IMR-90 (cell line): ENCODE measurements around the gene ARMH3. TPM values are rescaled to one million over a fixed set of nuclear protein-coding genes. Genes with fewer than 3 reads are reported as not detected.

ENCODE experiments used
- ATAC-seq: fragments of 200-7000 bp; cut with Tn5 transposase; 2 replicates; pipeline ENCODE4 v1.9.1; 2020; ENCODE audit warnings: low read depth, mild to moderate bottlenecking, moderate library complexity
- BruUV-seq: library from RNA; stranded (reverse); fragments of 400-500 nt; replicated peaks from 2 replicates; lab custom pipeline; 2021; lab: Mats Ljungman, UMichigan
- CTCF ChIA-PET: fragments of 300-600 bp; formaldehyde crosslinking; extraction: SDS; loops from one replicate; lab custom pipeline; 2021; ENCODE audit warnings: antibody characterized with exemption; lab: Yijun Ruan, JAX
- POLR2A ChIA-PET: fragments of 300-600 bp; sonication (Branson Sonifier 250); formaldehyde crosslinking; loops from one replicate; lab custom pipeline; 2022; ENCODE audit warnings: antibody characterized with exemption; ENCODE audit not compliant: unreplicated experiment; lab: Charles Lee
- DNase-seq: peaks from one replicate; pipeline ENCODE4 v3.0.0; 2013
- H2AFZ ChIP-seq: replicated peaks from 2 replicates; pipeline ENCODE3; 2013; ENCODE audit warnings: low read length, mild to moderate bottlenecking; ENCODE audit not compliant: poor library complexity
- H2AK5ac ChIP-seq: 2 replicates; pipeline ENCODE4 v1.6.1; 2013; ENCODE audit warnings: low read depth, low read length, inconsistent platforms
- H2AK9ac ChIP-seq: replicated peaks from 2 replicates; pipeline ENCODE3; 2013; ENCODE audit warnings: mild to moderate bottlenecking, low read depth, low read length, moderate library complexity; ENCODE audit not compliant: poor library complexity
- H2BK120ac ChIP-seq: 2 replicates; pipeline ENCODE4 v1.6.1; 2013; ENCODE audit warnings: low read depth, low read length, inconsistent platforms
- H2BK15ac ChIP-seq: 3 replicates; pipeline ENCODE4 v1.6.1; 2013; ENCODE audit warnings: low read depth, low read length, inconsistent platforms
- H2BK20ac ChIP-seq: 2 replicates; pipeline ENCODE4 v1.6.1; 2013; ENCODE audit warnings: low read depth, mild to moderate bottlenecking, inconsistent platforms, low read length, moderate library complexity
- H2BK5ac ChIP-seq: 2 replicates; pipeline ENCODE4 v1.6.1; 2013; ENCODE audit warnings: mild to moderate bottlenecking, low read depth, low read length, inconsistent platforms; ENCODE audit not compliant: poor library complexity, severe bottlenecking
- H3K14ac ChIP-seq: replicated peaks from 2 replicates; pipeline ENCODE4 v1.6.1; 2013; ENCODE audit warnings: low read depth, low read length, inconsistent platforms
- H3K18ac ChIP-seq: 2 replicates; pipeline ENCODE4 v1.6.1; 2013; ENCODE audit warnings: low read depth, low read length, control low read depth
- H3K23ac ChIP-seq: 2 replicates; pipeline ENCODE4 v1.6.1; 2013; ENCODE audit warnings: low read depth, low read length, inconsistent platforms
- H3K27ac ChIP-seq: 2 replicates; pipeline ENCODE4 v1.5.1; 2013; ENCODE audit warnings: mild to moderate bottlenecking, control low read depth, low read length; ENCODE audit not compliant: insufficient read depth
- H3K27me3 ChIP-seq: 2 replicates; pipeline ENCODE4 v1.6.1; 2013; ENCODE audit warnings: low read length; ENCODE audit not compliant: control insufficient read depth, insufficient read depth
- H3K36me3 ChIP-seq: 2 replicates; pipeline ENCODE4 v1.6.1; 2013; ENCODE audit warnings: low read length, mixed read lengths; ENCODE audit not compliant: control insufficient read depth, insufficient read depth
- H3K4ac ChIP-seq: 2 replicates; pipeline ENCODE4 v1.6.1; 2013; ENCODE audit warnings: low read depth, low read length, inconsistent platforms
- H3K4me1 ChIP-seq: 2 replicates; pipeline ENCODE4 v1.6.1; 2013; ENCODE audit warnings: low read length, mixed read lengths; ENCODE audit not compliant: control insufficient read depth, insufficient read depth
- H3K4me2 ChIP-seq: 2 replicates; pipeline ENCODE4 v1.6.1; 2013; ENCODE audit warnings: low read depth, mild to moderate bottlenecking, control low read depth, low read length, moderate library complexity
- H3K4me3 ChIP-seq: 2 replicates; pipeline ENCODE4 v1.5.1; 2013; ENCODE audit warnings: low read depth, mild to moderate bottlenecking, control low read depth, low read length, moderate library complexity; ENCODE audit not compliant: insufficient read depth
- H3K56ac ChIP-seq: 2 replicates; pipeline ENCODE4 v1.6.1; 2013; ENCODE audit warnings: low read length, inconsistent platforms; ENCODE audit not compliant: insufficient read depth; ENCODE audit errors: extremely low read depth
- H3K79me1 ChIP-seq, 2 experiments: 2 replicates each; pipeline ENCODE4 v1.6.1; 2013; ENCODE audit warnings: low read length in 2 of 2, inconsistent platforms in 1 of 2, low read depth in 1 of 2
- H3K9ac ChIP-seq: 2 replicates; pipeline ENCODE4 v1.6.1; 2013; ENCODE audit warnings: low read depth, low read length, control low read depth
- H3K9me1 ChIP-seq: 2 replicates; pipeline ENCODE4 v1.6.1; 2013; ENCODE audit warnings: low read length, inconsistent platforms; ENCODE audit not compliant: insufficient read depth
- H3K9me3 ChIP-seq: 2 replicates; pipeline ENCODE4 v1.6.1; 2013; ENCODE audit warnings: low read length; ENCODE audit not compliant: control insufficient read depth, insufficient read depth
- H4K20me1 ChIP-seq: 2 replicates; pipeline ENCODE4 v1.6.1; 2013; ENCODE audit warnings: low read length, inconsistent platforms; ENCODE audit not compliant: insufficient read depth
- H4K5ac ChIP-seq: 2 replicates; pipeline ENCODE4 v1.6.1; 2013; ENCODE audit warnings: mild to moderate bottlenecking, low read depth, low read length, control low read depth
- H4K8ac ChIP-seq, 2 experiments: 2 replicates each; pipeline ENCODE4 v1.6.1; 2013; ENCODE audit warnings: low read depth in 2 of 2, low read length in 2 of 2, control low read depth in 1 of 2, inconsistent platforms in 1 of 2
- H4K91ac ChIP-seq: 2 replicates; pipeline ENCODE4 v1.6.1; 2013; ENCODE audit warnings: low read depth, low read length, inconsistent platforms; ENCODE audit not compliant: insufficient read depth
- BHLHE40 ChIP-seq: fragments of 150-350 bp; IDR thresholded peaks from 2 replicates; pipeline ENCODE4 v1.6.1; 2016; ENCODE audit warnings: mild to moderate bottlenecking, low read depth, low read length
- CEBPB ChIP-seq: IDR thresholded peaks from 2 replicates; pipeline ENCODE4 v1.6.1; 2012; ENCODE audit warnings: low read depth, low read length, improper control_type of control experiment
- CHD1 ChIP-seq: IDR thresholded peaks from 2 replicates; pipeline ENCODE4 v1.6.1; 2012; ENCODE audit warnings: low read depth, low read length, improper control_type of control experiment
- FOS ChIP-seq: fragments of 150-350 bp; IDR thresholded peaks from 2 replicates; pipeline ENCODE4 v1.6.1; 2016; ENCODE audit warnings: low read depth, low read length
- MAFK ChIP-seq: IDR thresholded peaks from 2 replicates; pipeline ENCODE4 v1.6.1; 2012; ENCODE audit warnings: low read depth, low read length, improper control_type of control experiment
- MAZ ChIP-seq: IDR thresholded peaks from 2 replicates; pipeline ENCODE4 v1.6.1; 2012; ENCODE audit warnings: low read depth, mild to moderate bottlenecking, low read length, improper control_type of control experiment, moderate library complexity, borderline replicate concordance
- MXI1 ChIP-seq: IDR thresholded peaks from 2 replicates; pipeline ENCODE4 v1.6.1; 2012; ENCODE audit warnings: low read depth, mild to moderate bottlenecking, low read length, moderate library complexity, borderline replicate concordance
- NFE2L2 ChIP-seq: fragments of 150-350 bp; IDR thresholded peaks from 2 replicates; pipeline ENCODE4 v1.6.1; 2016; ENCODE audit warnings: low read depth, mild to moderate bottlenecking, low read length
- POLR2A ChIP-seq: IDR thresholded peaks from 2 replicates; pipeline ENCODE4 v1.6.1; 2012; ENCODE audit warnings: mild to moderate bottlenecking, low read depth, low read length
- RAD21 ChIP-seq: IDR thresholded peaks from 2 replicates; pipeline ENCODE4 v1.6.1; 2012; ENCODE audit warnings: low read length, improper control_type of control experiment
- RCOR1 ChIP-seq: IDR thresholded peaks from 2 replicates; pipeline ENCODE4 v1.6.1; 2012; ENCODE audit warnings: mild to moderate bottlenecking, low read length, improper control_type of control experiment; ENCODE audit not compliant: insufficient replicate concordance
- RFX5 ChIP-seq: IDR thresholded peaks from 2 replicates; pipeline ENCODE4 v1.8.0; 2012; ENCODE audit warnings: low read depth, mild to moderate bottlenecking, low read length, moderate library complexity
- SMC3 ChIP-seq: fragments of 150-350 bp; IDR thresholded peaks from 2 replicates; pipeline ENCODE4 v1.6.1; 2016; ENCODE audit warnings: low read depth, mild to moderate bottlenecking, antibody characterized with exemption, low read length, moderate library complexity
- WGBS, 2 experiments: methylation state at CpG; one replicate each; pipeline versions ENCODE4 v1.1.5 to v1.1.7; 2013; ENCODE audit warnings: missing lambda C conversion rate in 2 of 2; ENCODE audit not compliant: insufficient read length in 1 of 2; ENCODE audit errors: extremely low coverage in 2 of 2; 5-methylcytosine and 5-hydroxymethylcytosine counted together
- dilution Hi-C: fragments of 300-500 bp; cut with HindIII; formaldehyde crosslinking; loops from one replicate; pipeline ENCODE4 v1.14.3; 2018; ENCODE audit warnings: low sequenced_read_pairs; ENCODE audit not compliant: unreplicated experiment
- in situ Hi-C: fragments of 300-500 bp; cut with MboI; formaldehyde crosslinking; loops from 3 replicates; pipeline ENCODE4 v1.14.3; 2019; ENCODE audit warnings: low sequenced_read_pairs, inconsistent platforms, mixed read lengths
- intact Hi-C: fragments of 100-400 bp; cut with micrococcal nuclease; formaldehyde crosslinking; loops from 2 replicates; pipeline ENCODE4 v1.10.0; 2022
- polyA plus RNA-seq, 3 experiments: library from polyadenylated mRNA; depleted of rRNA; stranded (reverse); fragments of >200 nt; gene quantifications; 2 replicates each; pipeline ENCODE4 v1.2.3, GENCODE V29; 2012; ENCODE audit warnings: low replicate concordance in 1 of 3
- total RNA-seq: library from RNA; depleted of rRNA; stranded (reverse); fragments of >200 nt; gene quantifications from 2 replicates; pipeline ENCODE4 v1.2.3, GENCODE V29; 2012
- TF ChIP-seq, protein P1 (sequence below): fragments of 150-350 bp; IDR thresholded peaks from 2 replicates; pipeline ENCODE4 v1.6.1; 2016; ENCODE audit warnings: low read depth, mild to moderate bottlenecking, low read length, moderate library complexity, borderline replicate concordance
- TF ChIP-seq, protein P2 (sequence below): conservative IDR thresholded peaks from 2 replicates; pipeline ENCODE4 v1.5.1; 2012; ENCODE audit warnings: mild to moderate bottlenecking, low read depth, low read length, improper control_type of control experiment
- TF ChIP-seq, protein P3 (sequence below): fragments of 150-350 bp; IDR thresholded peaks from 2 replicates; pipeline ENCODE4 v1.6.1; 2017; ENCODE audit warnings: mild to moderate bottlenecking, antibody characterized with exemption, low read length, low read depth

ARMH3 gene
- total and polyA plus RNA-seq, 2 of the 4 experiments (the other 2 are of a cell fraction), result 12.1 to 13.1 TPM

DNA sequence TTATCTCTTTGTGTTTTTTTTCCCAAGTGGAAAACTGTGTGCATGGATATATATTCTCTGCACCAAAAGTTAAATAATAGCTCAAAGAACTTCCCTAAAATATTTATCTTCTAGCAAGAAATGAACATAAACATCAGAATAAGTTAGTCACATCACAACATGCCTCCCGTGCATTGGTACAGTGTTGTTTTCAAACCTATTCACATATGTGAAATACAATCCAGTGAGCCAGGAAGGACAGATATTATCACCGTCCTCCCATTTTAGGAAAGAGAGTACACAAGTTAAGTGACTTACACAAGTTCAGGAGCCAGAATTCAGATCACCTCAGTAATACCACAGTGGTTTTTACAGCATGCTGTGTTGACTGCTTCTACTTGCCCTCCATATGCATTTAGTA lies 22.2 kb downstream of the ARMH3 start:
- dilution Hi-C loops (no loop called here), in situ Hi-C loops (no loop called here), intact Hi-C loops (no loop called here)
- no peak overlapping the region for H3K4me2 ChIP-seq
- DNase-seq (no peak), ATAC-seq (peak; percentile 72)
- H3K27me3 ChIP-seq, result no peaks in the 10 kb centered on the region
- ChIA-PET CTCF (interaction anchor here (0.6 kb wide), 1 partner anchor 37 kb away, joined by 3 read pairs; no protein-coding TSS in a partner anchor), POLR2A (no interaction called here)
- H3K9me1 ChIP-seq, result peaks cover 3% of the 10 kb centered on the region
- no peak overlapping the region for H3K27ac ChIP-seq
- H3K79me1 ChIP-seq, result peaks cover 0 to 9% of the 10 kb centered on the region in 2 experiments; a peak in 2 of 4 replicates
- no peak overlapping the region for H2AK5ac ChIP-seq
- no peak overlapping the region for H2AFZ ChIP-seq
- TF ChIP-seq, protein P1, sequence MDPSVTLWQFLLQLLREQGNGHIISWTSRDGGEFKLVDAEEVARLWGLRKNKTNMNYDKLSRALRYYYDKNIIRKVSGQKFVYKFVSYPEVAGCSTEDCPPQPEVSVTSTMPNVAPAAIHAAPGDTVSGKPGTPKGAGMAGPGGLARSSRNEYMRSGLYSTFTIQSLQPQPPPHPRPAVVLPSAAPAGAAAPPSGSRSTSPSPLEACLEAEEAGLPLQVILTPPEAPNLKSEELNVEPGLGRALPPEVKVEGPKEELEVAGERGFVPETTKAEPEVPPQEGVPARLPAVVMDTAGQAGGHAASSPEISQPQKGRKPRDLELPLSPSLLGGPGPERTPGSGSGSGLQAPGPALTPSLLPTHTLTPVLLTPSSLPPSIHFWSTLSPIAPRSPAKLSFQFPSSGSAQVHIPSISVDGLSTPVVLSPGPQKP, result no peak
- TF ChIP-seq NFE2L2 (no peak), RCOR1 (no peak), RAD21 (no peak), MAFK (no peak), FOS (no peak), POLR2A (no peak), SMC3 (no peak), CEBPB (no peak), BHLHE40 (no peak), MXI1 (no peak), MAZ (no peak), CHD1 (no peak), RFX5 (no peak)
- TF ChIP-seq, protein P2, sequence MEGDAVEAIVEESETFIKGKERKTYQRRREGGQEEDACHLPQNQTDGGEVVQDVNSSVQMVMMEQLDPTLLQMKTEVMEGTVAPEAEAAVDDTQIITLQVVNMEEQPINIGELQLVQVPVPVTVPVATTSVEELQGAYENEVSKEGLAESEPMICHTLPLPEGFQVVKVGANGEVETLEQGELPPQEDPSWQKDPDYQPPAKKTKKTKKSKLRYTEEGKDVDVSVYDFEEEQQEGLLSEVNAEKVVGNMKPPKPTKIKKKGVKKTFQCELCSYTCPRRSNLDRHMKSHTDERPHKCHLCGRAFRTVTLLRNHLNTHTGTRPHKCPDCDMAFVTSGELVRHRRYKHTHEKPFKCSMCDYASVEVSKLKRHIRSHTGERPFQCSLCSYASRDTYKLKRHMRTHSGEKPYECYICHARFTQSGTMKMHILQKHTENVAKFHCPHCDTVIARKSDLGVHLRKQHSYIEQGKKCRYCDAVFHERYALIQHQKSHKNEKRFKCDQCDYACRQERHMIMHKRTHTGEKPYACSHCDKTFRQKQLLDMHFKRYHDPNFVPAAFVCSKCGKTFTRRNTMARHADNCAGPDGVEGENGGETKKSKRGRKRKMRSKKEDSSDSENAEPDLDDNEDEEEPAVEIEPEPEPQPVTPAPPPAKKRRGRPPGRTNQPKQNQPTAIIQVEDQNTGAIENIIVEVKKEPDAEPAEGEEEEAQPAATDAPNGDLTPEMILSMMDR, result no peak
- TF ChIP-seq, protein P3, sequence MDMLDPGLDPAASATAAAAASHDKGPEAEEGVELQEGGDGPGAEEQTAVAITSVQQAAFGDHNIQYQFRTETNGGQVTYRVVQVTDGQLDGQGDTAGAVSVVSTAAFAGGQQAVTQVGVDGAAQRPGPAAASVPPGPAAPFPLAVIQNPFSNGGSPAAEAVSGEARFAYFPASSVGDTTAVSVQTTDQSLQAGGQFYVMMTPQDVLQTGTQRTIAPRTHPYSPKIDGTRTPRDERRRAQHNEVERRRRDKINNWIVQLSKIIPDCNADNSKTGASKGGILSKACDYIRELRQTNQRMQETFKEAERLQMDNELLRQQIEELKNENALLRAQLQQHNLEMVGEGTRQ, result no peak
- peaks cover 17% of the 10 kb centered on the region for H3K36me3 ChIP-seq
- H3K4ac ChIP-seq, result no peak overlapping the region
- H3K56ac ChIP-seq, result no peak overlapping the region
- no peaks in the 10 kb centered on the region for H3K4me1 ChIP-seq
- H2BK20ac ChIP-seq, result no peak overlapping the region
- no peaks in the 10 kb centered on the region for H3K9me3 ChIP-seq
- no peak overlapping the region for H3K4me3 ChIP-seq
- H2BK15ac ChIP-seq, result no peak overlapping the region
- no peak overlapping the region for H4K91ac ChIP-seq
- WGBS, 2 experiments, result no CpG with 5 or more reads among the region's 2 CpGs
- no peak overlapping the region for H4K5ac ChIP-seq
- peaks cover 5% of the 10 kb centered on the region; the same call in 1 of the 2 replicates for H4K20me1 ChIP-seq
- no peak overlapping the region for H4K8ac ChIP-seq
- no peak overlapping the region for H3K18ac ChIP-seq
- no peak overlapping the region for H2BK120ac ChIP-seq
- no peak overlapping the region for H3K14ac ChIP-seq
- H2BK5ac ChIP-seq, result no peak overlapping the region
- no peak overlapping the region for H2AK9ac ChIP-seq
- no peak overlapping the region for H3K23ac ChIP-seq
- BruUV-seq, result no TSS peak
- no peak overlapping the region for H3K9ac ChIP-seq
